CD4-positive, alpha-beta T cell treated with Interleukin-12 subunit alpha and Interleukin-12 subunit beta, for 1 hour (primary cell): Measurements from ENCODE around the gene ZNF12.

Experiments
- DNase-seq: peaks from one replicate; pipeline ENCODE4 v3.0.0-alpha.2; 2020

ZNF12 gene

DNA sequence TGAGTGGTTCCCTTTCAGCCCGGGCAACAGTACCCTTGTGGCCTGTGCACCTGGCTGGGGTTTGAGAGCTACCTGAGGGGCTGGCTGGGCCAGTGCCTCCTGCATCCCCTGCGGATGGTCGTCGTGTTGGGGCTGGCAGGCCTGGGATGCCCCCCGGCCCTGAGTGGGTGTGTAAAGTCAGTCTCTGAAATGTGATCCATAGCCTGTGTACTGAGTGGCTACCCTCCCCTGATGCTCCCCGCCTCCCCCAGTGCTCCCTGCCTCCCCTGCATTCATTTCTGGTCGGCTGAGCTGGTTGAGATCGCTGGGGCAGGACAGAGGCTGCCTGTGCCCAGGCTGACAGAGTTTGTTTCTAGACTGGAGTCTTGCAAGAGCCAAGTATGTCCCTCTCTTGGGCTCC is 60.3 kb downstream of the ZNF12 start:
- DNase-seq: no peak

DNA sequence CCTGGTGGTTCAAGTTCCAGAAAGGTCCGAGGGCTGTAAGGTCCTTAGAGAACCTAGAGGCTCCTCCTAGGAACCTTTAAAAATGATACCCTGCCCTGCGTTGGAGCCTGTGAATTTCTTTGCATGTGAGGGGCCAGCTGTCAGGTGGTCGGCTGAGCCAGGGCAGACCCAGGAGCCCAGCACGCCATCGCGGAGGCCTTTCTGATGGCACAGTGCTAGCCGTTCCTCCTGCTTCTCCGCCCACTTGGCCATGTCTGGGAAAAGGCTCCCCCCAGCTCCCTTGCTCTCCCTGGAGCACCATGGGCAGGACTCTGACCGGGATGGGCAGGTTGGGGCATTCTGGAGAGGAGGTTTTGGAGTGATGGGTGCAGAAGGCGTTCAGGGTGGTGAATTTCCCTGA is 62.0 kb downstream of the ZNF12 start:
- DNase-seq: no peak

DNA sequence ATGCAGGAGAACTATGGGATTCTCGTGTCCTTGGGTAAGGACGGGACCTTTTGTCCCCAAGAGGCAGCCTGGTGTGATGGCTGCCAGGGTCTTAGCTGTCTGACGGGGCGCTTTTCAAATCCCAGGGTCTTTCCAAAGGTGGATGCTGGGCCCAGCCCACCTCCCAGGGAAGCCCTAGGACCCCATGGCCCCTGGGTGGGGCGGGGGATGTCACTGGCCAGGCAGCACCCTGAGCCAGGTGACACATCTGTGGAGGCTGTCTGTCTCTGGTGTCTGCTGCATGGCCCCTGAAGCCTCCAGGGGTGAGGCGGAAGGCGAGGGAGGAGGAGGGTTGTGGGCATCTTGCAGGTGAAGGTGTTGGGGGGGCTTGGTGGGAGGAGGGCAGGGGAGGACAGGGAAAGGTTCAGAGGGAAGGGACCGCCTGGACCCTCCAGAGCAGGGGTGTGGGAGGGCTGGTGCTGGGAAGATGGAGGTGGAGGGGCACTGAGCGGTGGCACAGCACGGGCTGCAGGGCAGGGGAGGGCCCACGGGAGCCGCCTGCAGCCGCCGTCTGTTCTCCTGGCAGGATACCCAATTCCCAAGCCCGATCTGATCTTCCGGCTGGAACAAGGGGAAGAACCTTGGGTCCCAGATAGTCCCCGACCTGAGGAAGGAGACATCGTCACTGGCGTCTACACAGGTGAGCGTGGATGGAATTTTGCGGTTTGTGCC is 62.7 kb downstream of the ZNF12 start:
- no peak for DNase-seq

DNA sequence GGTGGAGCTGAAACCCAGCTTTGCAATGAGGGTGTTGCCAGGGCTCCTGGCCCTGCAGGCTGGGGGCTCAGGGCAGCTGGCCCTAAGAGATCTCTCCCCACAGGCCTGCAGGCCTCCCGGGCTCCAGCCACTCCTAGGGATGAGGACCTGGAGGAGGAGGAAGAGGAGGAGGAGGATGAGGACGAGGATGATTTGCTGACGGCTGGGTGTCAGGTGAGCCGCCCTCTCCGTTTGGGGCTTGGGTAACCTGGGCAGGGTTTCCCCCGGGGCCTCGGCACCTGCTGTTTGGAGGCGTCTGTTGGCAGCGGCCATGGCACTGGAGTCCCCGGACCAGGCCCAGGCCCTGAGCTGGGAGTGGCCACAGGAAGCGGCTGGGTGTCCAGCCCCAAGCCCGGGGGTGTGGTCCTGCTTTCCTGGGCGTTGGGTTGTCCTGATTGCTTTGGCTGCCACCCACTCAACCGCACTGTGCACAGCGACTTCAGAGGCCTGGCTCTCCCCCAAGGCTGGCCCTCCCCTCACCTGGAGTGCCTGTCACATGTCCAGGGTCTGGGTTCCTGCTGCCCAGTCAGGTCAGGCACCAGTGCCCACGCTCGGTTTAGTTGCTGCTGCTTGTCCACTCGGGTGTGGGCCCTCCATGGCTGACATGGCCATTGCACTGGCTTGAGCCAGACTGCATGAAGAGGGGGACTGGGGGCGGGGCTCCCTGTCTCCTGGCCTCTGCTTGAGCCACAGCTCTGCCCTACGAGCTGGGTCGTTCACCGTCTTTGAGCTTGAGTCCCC is 63.7 kb downstream of the ZNF12 start:
- DNase-seq: no peak

DNA sequence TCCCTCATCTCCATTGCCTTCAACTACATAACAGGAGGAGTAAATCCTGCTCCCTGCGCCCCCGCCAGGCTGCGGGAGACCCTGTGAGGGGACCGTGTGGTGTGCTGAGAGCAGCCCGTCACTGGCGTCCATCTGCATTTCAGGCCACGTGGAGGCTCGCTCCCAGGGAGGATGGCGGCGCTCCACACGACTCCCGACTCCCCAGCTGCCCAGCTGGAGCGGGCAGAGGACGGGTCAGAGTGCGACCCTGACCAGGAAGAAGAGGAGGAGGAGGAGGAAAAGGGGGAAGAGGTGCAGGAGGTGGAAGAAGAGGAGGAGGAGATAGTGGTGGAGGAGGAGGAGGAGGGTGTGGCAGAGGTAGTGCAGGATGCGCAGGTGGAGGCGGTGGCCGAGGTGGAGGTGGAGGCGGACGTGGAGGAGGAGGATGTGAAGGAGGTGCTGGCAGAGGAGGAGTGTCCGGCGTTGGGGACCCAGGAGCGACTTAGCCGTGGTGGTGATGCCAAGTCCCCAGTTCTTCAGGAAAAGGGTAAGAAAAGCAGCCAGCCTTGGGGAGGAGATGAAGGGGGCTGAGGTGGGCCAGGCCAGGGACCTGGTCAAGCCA is 64.4 kb downstream of the ZNF12 start:
- no peak for DNase-seq

DNA sequence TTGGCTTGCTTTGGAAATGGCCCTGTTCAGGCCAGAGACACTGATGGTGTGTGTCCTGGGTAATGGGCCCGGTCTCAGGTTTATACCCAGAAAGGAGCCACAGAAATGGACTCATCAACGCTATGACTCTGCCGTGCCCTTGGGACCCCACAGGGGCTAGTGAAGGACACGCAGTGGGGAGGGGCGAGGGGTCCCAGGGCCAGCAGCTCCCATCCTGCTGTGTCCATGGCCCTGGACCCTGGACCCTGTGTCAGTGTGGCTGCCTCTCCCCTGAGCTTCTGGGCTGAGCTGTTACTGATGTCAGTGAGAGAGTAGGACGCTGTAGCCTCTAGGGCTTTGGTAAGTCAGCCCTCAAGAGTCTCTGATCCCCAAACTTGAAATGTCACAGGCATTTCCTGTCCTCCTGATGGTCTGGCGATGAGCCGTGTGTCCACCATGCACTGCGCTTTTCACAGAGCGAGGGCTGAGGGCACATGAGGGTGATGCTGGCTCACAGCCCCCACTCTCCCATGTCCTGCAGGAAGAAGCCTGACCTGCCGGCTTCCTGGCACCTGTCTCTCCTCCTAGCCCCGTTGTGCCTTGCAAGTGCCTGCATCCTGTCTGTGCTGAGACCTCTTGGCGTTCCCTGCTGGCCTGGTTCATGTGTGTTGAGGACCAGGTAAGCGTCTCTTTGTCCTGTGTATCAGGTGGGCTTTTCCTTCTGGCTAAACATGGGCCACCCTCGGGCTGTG is 65.3 kb downstream of the ZNF12 start:
- DNase-seq: no peak

DNA sequence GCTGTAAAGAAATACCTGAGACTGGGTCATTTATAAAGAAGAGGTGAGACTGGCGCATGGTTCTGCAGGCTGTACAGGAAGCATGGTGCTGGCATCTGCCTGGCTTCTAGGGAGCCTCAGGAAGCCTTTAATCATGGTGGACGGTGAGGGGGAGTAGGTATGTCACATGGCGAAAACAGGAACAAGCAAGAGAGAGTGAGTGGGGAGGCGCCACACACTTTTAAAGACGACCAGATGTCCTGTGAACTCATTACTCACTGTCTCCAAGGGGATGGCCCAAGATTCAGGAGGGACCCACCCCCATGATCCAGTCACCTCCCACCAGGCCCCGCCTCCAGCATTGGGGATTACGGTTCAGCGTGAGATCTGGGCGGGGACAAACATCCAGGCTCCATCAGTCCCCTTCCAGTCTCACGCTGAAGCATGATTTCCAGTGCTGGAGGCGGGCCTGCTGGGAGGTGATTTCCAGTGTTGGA is 66.5 kb downstream of the ZNF12 start:
- DNase-seq: peak; percentile 10

DNA sequence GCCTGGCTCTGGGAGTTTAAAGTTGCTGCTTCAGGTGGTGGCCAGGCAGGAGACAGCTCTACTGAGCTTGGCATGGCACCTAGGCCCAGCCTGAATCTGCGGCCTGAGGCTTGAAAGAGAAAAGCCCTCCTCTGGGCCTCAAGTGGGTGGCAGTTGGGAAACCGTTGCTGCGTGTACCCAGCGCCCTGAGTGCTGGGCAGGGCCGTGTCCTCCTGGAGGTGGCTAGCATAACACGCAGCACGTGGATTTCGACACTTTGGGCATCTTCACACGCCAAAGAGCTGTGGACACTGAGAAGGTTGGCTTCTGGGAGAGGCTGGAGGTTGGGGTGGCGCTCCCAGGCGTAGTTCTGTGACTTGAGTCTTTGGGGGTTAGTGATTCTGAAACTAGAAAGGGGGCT is 67.1 kb downstream of the ZNF12 start:
- no peak for DNase-seq

DNA sequence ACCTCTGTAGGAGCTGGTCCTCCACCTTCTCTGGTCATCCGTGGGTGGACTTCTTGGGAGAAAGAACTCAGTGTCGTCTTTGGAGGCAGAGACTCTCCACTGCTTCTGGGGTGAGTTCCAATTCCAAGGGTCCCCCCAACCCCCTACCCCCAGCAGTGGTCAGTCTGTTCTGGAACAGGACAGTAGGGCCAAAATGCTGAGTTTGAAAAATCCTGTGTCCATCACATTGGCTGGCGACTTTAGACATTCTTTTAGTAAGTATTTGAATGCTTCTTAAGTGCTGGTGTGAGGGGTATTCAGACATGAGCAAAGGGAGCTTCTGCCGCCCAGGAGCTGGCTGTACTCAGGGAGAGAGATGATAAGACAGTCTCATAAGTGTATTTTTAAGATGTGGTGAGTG is 67.7 kb downstream of the ZNF12 start:
- DNase-seq: no peak
